OCI-LY3 (cell line): Measurements from ENCODE around the gene ITGA11.

ENCODE experiments used
- CTCF ChIP-seq: fragments of 200-600, 300-600 bp; sonication (generic); IDR thresholded peaks from 2 replicates; pipeline ENCODE4 v1.5.1; 2014; ENCODE audit warnings: antibody characterized with exemption, low read length, low read depth
- EZH2phosphoT487 ChIP-seq: fragments of 200-600 bp; shearing (Covaris generic); IDR thresholded peaks from 2 replicates; pipeline ENCODE4 v1.6.1; 2018; ENCODE audit warnings: antibody characterized with exemption, mixed run types, low read depth

DNA sequence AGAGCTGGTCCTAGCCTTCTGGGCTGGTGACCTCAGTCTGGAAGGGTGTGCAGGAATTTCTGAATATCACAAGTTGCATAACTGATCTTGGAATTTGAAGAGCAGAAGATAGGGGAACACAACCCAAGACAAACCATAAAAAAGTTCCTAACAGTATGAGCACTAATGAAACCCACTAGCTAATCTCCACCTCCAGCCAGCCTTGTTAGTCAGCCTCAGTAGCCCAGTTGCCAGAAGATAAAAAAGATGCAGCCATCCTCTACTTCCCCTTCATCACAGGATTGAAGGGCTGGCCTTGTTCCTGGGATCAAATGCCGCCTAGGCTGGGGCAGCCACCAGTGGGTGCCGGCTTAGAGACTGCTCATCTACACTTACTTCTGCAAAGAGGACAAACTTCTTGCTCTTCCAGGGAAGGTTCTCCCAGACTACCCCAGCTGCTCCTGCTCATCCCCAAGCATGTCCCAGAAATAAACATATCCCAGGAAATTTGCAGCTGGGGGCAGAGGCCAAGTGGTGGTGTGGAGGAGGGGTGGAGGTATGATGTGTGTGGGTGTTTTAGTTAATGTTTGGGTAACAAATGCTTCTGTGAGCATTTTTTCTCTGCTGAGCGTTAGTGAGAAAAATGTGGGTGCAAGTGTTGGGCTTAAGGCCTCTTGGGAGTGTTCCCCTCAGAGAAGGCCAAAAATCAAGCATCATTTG lies 9.2 kb upstream of the ITGA11 start:
- TF ChIP-seq CTCF = no peak
- no peak for TF ChIP-seq EZH2phosphoT487
